ENCODE results near the gene DIP2B.

DNA sequence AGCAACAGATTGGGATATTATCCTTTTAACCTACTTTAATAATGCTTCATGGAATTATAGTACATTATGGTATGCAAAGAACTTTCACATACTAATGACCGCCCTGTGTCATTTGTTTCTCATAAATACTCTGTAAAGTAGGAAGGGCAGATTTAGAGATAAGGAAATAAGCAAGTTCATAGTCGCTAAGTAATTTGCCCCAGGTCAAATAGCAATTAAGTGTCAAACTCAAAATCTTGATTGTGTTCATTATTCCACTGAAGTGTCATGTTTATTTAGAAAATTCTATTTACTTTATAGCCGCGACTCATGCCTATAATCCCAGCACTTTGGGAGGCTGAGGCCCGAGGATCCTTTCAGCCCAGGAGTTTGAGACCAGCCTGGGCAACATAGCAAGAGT is 160.4 kb downstream of the DIP2B start:
- TF ChIP-seq SREBF2 (IDR thresholded peaks at IDR 0.05) (no peak), POLR2A (IDR thresholded peaks at IDR 0.05; ENCODE audit: low read length) (no peak), HMGXB4 (CRISPR knock-in tag; IDR thresholded peaks at IDR 0.05; ENCODE audit: borderline replicate concordance) (no peak), RARB (CRISPR knock-in tag; IDR thresholded peaks at IDR 0.05) (no peak), SMC3 (IDR thresholded peaks at IDR 0.05) (no peak), ZFP36 (IDR thresholded peaks at IDR 0.05; ENCODE audit: borderline replicate concordance, partially characterized antibody) (no peak), RAD21 (conservative IDR thresholded peaks at IDR 0.05 in 1 of 2, IDR thresholded peaks at IDR 0.05 in 1 of 2) (no peak)
- TF ChIP-seq, protein P1, sequence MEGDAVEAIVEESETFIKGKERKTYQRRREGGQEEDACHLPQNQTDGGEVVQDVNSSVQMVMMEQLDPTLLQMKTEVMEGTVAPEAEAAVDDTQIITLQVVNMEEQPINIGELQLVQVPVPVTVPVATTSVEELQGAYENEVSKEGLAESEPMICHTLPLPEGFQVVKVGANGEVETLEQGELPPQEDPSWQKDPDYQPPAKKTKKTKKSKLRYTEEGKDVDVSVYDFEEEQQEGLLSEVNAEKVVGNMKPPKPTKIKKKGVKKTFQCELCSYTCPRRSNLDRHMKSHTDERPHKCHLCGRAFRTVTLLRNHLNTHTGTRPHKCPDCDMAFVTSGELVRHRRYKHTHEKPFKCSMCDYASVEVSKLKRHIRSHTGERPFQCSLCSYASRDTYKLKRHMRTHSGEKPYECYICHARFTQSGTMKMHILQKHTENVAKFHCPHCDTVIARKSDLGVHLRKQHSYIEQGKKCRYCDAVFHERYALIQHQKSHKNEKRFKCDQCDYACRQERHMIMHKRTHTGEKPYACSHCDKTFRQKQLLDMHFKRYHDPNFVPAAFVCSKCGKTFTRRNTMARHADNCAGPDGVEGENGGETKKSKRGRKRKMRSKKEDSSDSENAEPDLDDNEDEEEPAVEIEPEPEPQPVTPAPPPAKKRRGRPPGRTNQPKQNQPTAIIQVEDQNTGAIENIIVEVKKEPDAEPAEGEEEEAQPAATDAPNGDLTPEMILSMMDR (IDR thresholded peaks at IDR 0.05): no peak
- TF ChIP-seq, protein P2, sequence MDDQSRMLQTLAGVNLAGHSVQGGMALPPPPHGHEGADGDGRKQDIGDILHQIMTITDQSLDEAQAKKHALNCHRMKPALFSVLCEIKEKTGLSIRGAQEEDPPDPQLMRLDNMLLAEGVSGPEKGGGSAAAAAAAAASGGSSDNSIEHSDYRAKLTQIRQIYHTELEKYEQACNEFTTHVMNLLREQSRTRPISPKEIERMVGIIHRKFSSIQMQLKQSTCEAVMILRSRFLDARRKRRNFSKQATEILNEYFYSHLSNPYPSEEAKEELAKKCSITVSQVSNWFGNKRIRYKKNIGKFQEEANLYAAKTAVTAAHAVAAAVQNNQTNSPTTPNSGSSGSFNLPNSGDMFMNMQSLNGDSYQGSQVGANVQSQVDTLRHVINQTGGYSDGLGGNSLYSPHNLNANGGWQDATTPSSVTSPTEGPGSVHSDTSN (IDR thresholded peaks at IDR 0.05): no peak
- TF ChIP-seq, protein P3, sequence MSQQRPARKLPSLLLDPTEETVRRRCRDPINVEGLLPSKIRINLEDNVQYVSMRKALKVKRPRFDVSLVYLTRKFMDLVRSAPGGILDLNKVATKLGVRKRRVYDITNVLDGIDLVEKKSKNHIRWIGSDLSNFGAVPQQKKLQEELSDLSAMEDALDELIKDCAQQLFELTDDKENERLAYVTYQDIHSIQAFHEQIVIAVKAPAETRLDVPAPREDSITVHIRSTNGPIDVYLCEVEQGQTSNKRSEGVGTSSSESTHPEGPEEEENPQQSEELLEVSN (IDR thresholded peaks at IDR 0.05; ENCODE audit: borderline replicate concordance, low read depth): no peak

Measured in A549 (cell line).